K562 (cell line): ENCODE measurements around the gene PDZRN3. TPM values are rescaled to one million over a fixed set of nuclear protein-coding genes. Genes with fewer than 3 reads are reported as not detected.

Source experiments
- ARID3A ChIP-seq: IDR thresholded peaks from 2 replicates; pipeline ENCODE4 v1.6.1; 2012; ENCODE audit warnings: low read depth, low read length, improper control_type of control experiment, borderline replicate concordance
- E2F5 ChIP-seq: sonication (generic); formaldehyde crosslinking; IDR thresholded peaks from 2 replicates; pipeline ENCODE4 v1.8.0; 2022; ENCODE audit warnings: mild to moderate bottlenecking, missing genetic modification reagents
- KDM4B ChIP-seq, 2 experiments: fragments of 450-650 bp in 1 of 2; sonication (generic) in 1 of 2; IDR thresholded peaks; 2 replicates each; pipeline ENCODE4 v1.6.1; 2016 to 2017; ENCODE audit warnings: borderline replicate concordance in 2 of 2, antibody characterized with exemption in 1 of 2, low read depth in 1 of 2, mild to moderate bottlenecking in 1 of 2
- KHSRP ChIP-seq: fragments of 450-650 bp; IDR thresholded peaks from 2 replicates; pipeline ENCODE4 v1.6.1; 2017
- MCM2 ChIP-seq: fragments of 450-650 bp; IDR thresholded peaks from 2 replicates; pipeline ENCODE4 v1.6.1; 2017; ENCODE audit warnings: low read depth, mild to moderate bottlenecking
- NR2F6 ChIP-seq: fragments of 450-650 bp; formaldehyde crosslinking; IDR thresholded peaks from 2 replicates; pipeline ENCODE4 v1.4.0; 2020; ENCODE audit warnings: mild to moderate bottlenecking
- PHB2 ChIP-seq: fragments of 450-650 bp; IDR thresholded peaks from 2 replicates; pipeline ENCODE4 v1.6.1; 2017; ENCODE audit warnings: low read depth
- PTTG1 ChIP-seq: fragments of 450-650 bp; IDR thresholded peaks from 2 replicates; pipeline ENCODE4 v1.6.1; 2016; ENCODE audit warnings: low read depth, mild to moderate bottlenecking, missing genetic modification characterization, missing compliant biosample characterization
- UBTF ChIP-seq, 2 experiments: IDR thresholded peaks; 2 replicates each; pipeline ENCODE4 v1.6.1; 2012; ENCODE audit warnings: improper control_type of control experiment in 2 of 2, low read depth in 2 of 2, low read length in 2 of 2, borderline replicate concordance in 1 of 2
- USF2 ChIP-seq: sonication (generic); formaldehyde crosslinking; IDR thresholded peaks from 2 replicates; pipeline ENCODE4 v1.5.0; 2020; ENCODE audit warnings: missing genetic modification reagents
- ZBTB7A ChIP-seq: IDR thresholded peaks from 2 replicates; pipeline ENCODE4 v1.6.1; 2011; ENCODE audit warnings: low read depth, mild to moderate bottlenecking, low read length, moderate library complexity, borderline replicate concordance; ENCODE audit not compliant: control insufficient read depth
- polyA plus RNA-seq, 8 experiments: library from polyadenylated mRNA; depleted of rRNA in 4 of 8; stranded (reverse) in 5 of 8; unstranded in 3 of 8; fragments of >200 nt; fragmentation: Nextera tagmentation in 2 of 8; fragmentation: Illumina TruSeq in 1 of 8; extraction: Ambion mirVana in 2 of 8; extraction: Trizol in 1 of 8; gene quantifications; 2 replicates each; pipeline versions ENCODE4 v1.2.1 to v1.2.3, GENCODE V29; 2011 to 2014; ENCODE audit warnings: inconsistent platforms in 1 of 8, missing spikeins in 1 of 8
- total RNA-seq, 7 experiments: library from RNA; depleted of rRNA in 6 of 7; stranded (reverse); fragments of >200 nt in 6 of 7; fragmentation: Illumina TruSeq in 2 of 7; extraction: Trizol in 2 of 7; gene quantifications; 2 replicates each; pipeline versions ENCODE4 v1.2.1 to v1.2.3, GENCODE V29; 2011 to 2021; ENCODE audit warnings: low replicate concordance in 1 of 7

Gene PDZRN3
- total and polyA plus RNA-seq, 9 of the 15 experiments (the other 6 are each of a cell fraction or from before 2014, with no cell fraction given) = 0.16 TPM; not detected in 8

- TF ChIP-seq E2F5 (CRISPR knock-in tag) (no peak), KHSRP (no peak), PTTG1 (no peak), UBTF (IDR thresholded peaks at IDR 0.05; ENCODE audit: borderline replicate concordance in 1 of 2, low read depth in 2 of 2, low read length in 2 of 2) (no peak), MCM2 (no peak), ARID3A (no peak), ZBTB7A (no peak), USF2 (CRISPR knock-in tag) (no peak), NR2F6 (no peak), PHB2 (no peak), KDM4B (IDR thresholded peaks at IDR 0.05; ENCODE audit: borderline replicate concordance in 2 of 2, low read depth in 1 of 2) (no peak)
These were observed 225.6 kb downstream of the PDZRN3 start (continued) for GRCh38 chr3:73399106-73399505.
